CD4-positive, alpha-beta T cell (primary cell): ENCODE measurements around the gene GDF2. TPM values are rescaled to one million over a fixed set of nuclear protein-coding genes. Genes with fewer than 3 reads are reported as not detected.

ENCODE experiments used
- ATAC-seq: fragments of 200-7000 bp; cut with Tn5 transposase; one replicate; pipeline ENCODE4 v1.10.0; 2022; ENCODE audit warnings: mild to moderate bottlenecking; ENCODE audit not compliant: poor library complexity
- CTCF ChIA-PET: fragments of 350-600 bp; sonication (Branson Sonifier 250); formaldehyde crosslinking; loops from one replicate; lab custom pipeline; 2021; ENCODE audit warnings: antibody characterized with exemption, inconsistent platforms; lab: Charles Lee
- POLR2A ChIA-PET: fragments of 350-600 bp; sonication (Branson Sonifier 250); formaldehyde crosslinking; loops from one replicate; lab custom pipeline; 2021; ENCODE audit warnings: antibody characterized with exemption, inconsistent platforms; lab: Charles Lee
- DNase-seq, 14 experiments: peaks; one replicate each; pipeline ENCODE4 v3.0.0-alpha.2; 2013 to 2020; ENCODE audit warnings: mixed read lengths in 2 of 14
- H3K27ac ChIP-seq, 2 donors: one replicate each; pipeline versions ENCODE4 v1.5.1 to v1.7.0; 2013; ENCODE audit warnings: low read length in 2 of 2, low read depth in 1 of 2, mild to moderate bottlenecking in 1 of 2
- H3K27me3 ChIP-seq, 2 experiments: 1 replicate in 1 of 2; 2 replicates in 1 of 2; pipeline versions ENCODE4 v1.6.1 to v1.7.0; 2013; ENCODE audit warnings: low read length in 2 of 2, control low read depth in 1 of 2, mild to moderate bottlenecking in 1 of 2, moderate library complexity in 1 of 2; ENCODE audit not compliant: insufficient read depth in 2 of 2, control insufficient read depth in 1 of 2
- H3K36me3 ChIP-seq: one replicate; pipeline ENCODE4 v1.6.1; 2013; ENCODE audit warnings: low read length, control low read depth; ENCODE audit not compliant: insufficient read depth
- H3K4me1 ChIP-seq: one replicate; pipeline ENCODE4 v1.6.1; 2013; ENCODE audit warnings: low read length, control low read depth; ENCODE audit not compliant: insufficient read depth
- H3K4me3 ChIP-seq: one replicate; pipeline ENCODE4 v1.5.1; 2013; ENCODE audit warnings: mild to moderate bottlenecking, low read length, moderate library complexity
- H3K9me3 ChIP-seq, 2 experiments: 1 replicate in 1 of 2; 2 replicates in 1 of 2; pipeline versions ENCODE4 v1.6.1 to v1.7.0; 2013; ENCODE audit warnings: low read length in 2 of 2, mild to moderate bottlenecking in 2 of 2, control low read depth in 1 of 2, moderate library complexity in 1 of 2; ENCODE audit not compliant: control insufficient read depth in 1 of 2, insufficient read depth in 1 of 2
- H3K27ac Mint-ChIP-seq: one replicate; pipeline ENCODE4 v1.8.0; 2020; ENCODE audit warnings: mixed read lengths
- H3K27me3 Mint-ChIP-seq: one replicate; pipeline ENCODE4 v1.8.0; 2021; ENCODE audit warnings: mixed read lengths
- H3K36me3 Mint-ChIP-seq: one replicate; pipeline ENCODE4 v1.8.0; 2021; ENCODE audit warnings: low read depth, mixed read lengths
- H3K4me1 Mint-ChIP-seq: one replicate; pipeline ENCODE4 v1.8.0; 2021; ENCODE audit warnings: low read depth, mixed read lengths
- H3K4me3 Mint-ChIP-seq: one replicate; pipeline ENCODE4 v1.8.0; 2020; ENCODE audit warnings: mild to moderate bottlenecking, mixed read lengths
- H3K9me3 Mint-ChIP-seq: one replicate; pipeline ENCODE4 v1.8.0; 2020; ENCODE audit warnings: mixed read lengths
- intact Hi-C, 2 experiments: fragments of 100-400 bp; cut with DNase I in 1 of 2; cut with micrococcal nuclease in 1 of 2; formaldehyde crosslinking; loops; one replicate each; pipeline versions ENCODE4 v1.15.1 to v1.9.0; 2023 to 2025; cut with DNase I, micrococcal nuclease
- total RNA-seq, 174 experiments: library from RNA in 2 of 174; stranded (reverse) in 2 of 174; gene quantifications; one replicate each; pipeline ENCODE4 v1.2.3 and lab custom pipeline; 2021 to 2026
- TF ChIP-seq, protein P1 (sequence below): fragments of 200-600 bp; IDR thresholded peaks from one replicate; pipeline ENCODE4 v1.8.0; 2022; ENCODE audit warnings: antibody characterized with exemption, mild to moderate bottlenecking

The GDF2 gene
- total RNA-seq, 2 experiments from 2014 or later = not detected

GRCh38 chr10:47279276-47279675, 43.0 kb upstream of the GDF2 start:
- DNase-seq (no peak), ATAC-seq (no peak)
- no peak overlapping the region for H3K27ac ChIP-seq
- TF ChIP-seq, protein P1, sequence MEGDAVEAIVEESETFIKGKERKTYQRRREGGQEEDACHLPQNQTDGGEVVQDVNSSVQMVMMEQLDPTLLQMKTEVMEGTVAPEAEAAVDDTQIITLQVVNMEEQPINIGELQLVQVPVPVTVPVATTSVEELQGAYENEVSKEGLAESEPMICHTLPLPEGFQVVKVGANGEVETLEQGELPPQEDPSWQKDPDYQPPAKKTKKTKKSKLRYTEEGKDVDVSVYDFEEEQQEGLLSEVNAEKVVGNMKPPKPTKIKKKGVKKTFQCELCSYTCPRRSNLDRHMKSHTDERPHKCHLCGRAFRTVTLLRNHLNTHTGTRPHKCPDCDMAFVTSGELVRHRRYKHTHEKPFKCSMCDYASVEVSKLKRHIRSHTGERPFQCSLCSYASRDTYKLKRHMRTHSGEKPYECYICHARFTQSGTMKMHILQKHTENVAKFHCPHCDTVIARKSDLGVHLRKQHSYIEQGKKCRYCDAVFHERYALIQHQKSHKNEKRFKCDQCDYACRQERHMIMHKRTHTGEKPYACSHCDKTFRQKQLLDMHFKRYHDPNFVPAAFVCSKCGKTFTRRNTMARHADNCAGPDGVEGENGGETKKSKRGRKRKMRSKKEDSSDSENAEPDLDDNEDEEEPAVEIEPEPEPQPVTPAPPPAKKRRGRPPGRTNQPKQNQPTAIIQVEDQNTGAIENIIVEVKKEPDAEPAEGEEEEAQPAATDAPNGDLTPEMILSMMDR = no peak
- Mint-ChIP-seq H3K27me3 (no peaks in the 10 kb centered on the region), H3K4me1 (peaks cover 32% of the 10 kb centered on the region), H3K4me3 (no peak overlapping the region), H3K27ac (peak overlapping the region; percentile 33), H3K36me3 (no peaks in the 10 kb centered on the region), H3K9me3 (no peaks in the 10 kb centered on the region)
- no peaks in the 10 kb centered on the region for H3K9me3 ChIP-seq
- peaks cover 32% of the 10 kb centered on the region for H3K4me1 ChIP-seq
- ChIA-PET POLR2A (interaction anchor here (1.3 kb wide), 1 partner anchor 18 kb away, joined by 4 read pairs; no protein-coding TSS in a partner anchor), CTCF (no interaction called here)
- intact Hi-C loops = no loop called here
- no peaks in the 10 kb centered on the region for H3K27me3 ChIP-seq
- no peak overlapping the region for H3K4me3 ChIP-seq
- H3K36me3 ChIP-seq = no peaks in the 10 kb centered on the region

DNA sequence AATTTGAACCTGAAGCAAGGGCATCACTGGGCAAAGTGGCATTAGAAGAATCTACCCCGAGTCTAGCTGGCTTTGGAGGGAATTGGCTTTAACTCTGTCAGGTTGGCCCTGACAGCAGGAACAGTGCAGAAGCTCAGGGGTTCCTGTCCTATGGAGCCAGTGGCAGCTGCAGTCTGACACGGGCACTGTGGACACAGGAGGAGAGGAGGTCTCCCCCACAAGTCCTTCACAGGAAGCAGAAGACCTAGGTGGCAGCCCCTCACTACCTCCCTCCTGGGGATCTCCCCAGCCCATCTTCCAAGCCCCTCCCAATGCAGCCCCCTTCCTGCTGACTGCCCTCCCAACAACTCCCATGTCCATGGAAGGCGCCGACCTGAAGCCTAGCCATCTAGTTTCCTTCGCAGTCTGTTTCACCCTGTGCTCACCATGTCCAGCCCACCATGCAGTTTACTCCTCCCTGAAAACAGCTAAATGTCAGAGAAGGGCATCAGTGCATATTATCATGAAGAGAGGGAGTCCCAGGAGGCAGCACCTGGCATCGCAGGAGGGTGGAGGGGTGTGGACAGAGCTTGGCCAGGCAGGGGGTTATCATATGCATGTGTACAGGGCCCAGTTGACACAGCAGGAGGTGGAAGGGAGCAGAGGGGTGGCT, 40.1 kb upstream of the GDF2 start:
- no peak overlapping the region for H3K27ac Mint-ChIP-seq
- no peaks in the 10 kb centered on the region for H3K27me3 Mint-ChIP-seq
- Histone ChIP-seq H3K27me3 (no peaks in the 10 kb centered on the region), H3K4me3 (no peak overlapping the region), H3K27ac (no peak overlapping the region), H3K4me1 (peaks cover 39% of the 10 kb centered on the region), H3K9me3 (no peaks in the 10 kb centered on the region), H3K36me3 (no peaks in the 10 kb centered on the region)
- no peaks in the 10 kb centered on the region for H3K36me3 Mint-ChIP-seq
- DNase-seq = no peak
- H3K4me3 Mint-ChIP-seq = no peak overlapping the region
- no peaks in the 10 kb centered on the region for H3K9me3 Mint-ChIP-seq
- no peak for ATAC-seq
- intact Hi-C loops = no loop called here
- POLR2A ChIA-PET = interaction anchor here (0.7 to 1.0 kb wide), 2 partner anchors 20 to 30 kb away, joined by 3 read pairs; no protein-coding TSS in a partner anchor
- CTCF ChIA-PET = no interaction called here
- peaks cover 48% of the 10 kb centered on the region for H3K4me1 Mint-ChIP-seq
- TF ChIP-seq, protein P1 = no peak

GRCh38 chr10:47282657-47283018, 39.6 kb upstream of the GDF2 start:
- Histone ChIP-seq H3K9me3 (no peaks in the 10 kb centered on the region), H3K36me3 (no peaks in the 10 kb centered on the region), H3K27me3 (no peaks in the 10 kb centered on the region), H3K27ac (no peak overlapping the region), H3K4me1 (peaks cover 39% of the 10 kb centered on the region), H3K4me3 (no peak overlapping the region)
- POLR2A ChIA-PET = interaction anchor here (1.0 kb wide), 1 partner anchor 21 kb away, joined by 3 read pairs; no protein-coding TSS in a partner anchor
- DNase-seq (no peak), ATAC-seq (no peak)
- Mint-ChIP-seq H3K4me3 (no peak overlapping the region), H3K36me3 (no peaks in the 10 kb centered on the region), H3K27me3 (no peaks in the 10 kb centered on the region), H3K9me3 (no peaks in the 10 kb centered on the region), H3K27ac (no peak overlapping the region), H3K4me1 (peaks cover 48% of the 10 kb centered on the region)
- CTCF ChIA-PET = no interaction called here
- intact Hi-C loops = no loop called here
- TF ChIP-seq, protein P1 = no peak
